Measurements from ENCODE around the gene SMG1.
"Not testable (repeated sequence)": the region's sequence is repeated elsewhere in the genome, so short reads cannot be mapped to it uniquely, and the experiment has no call there.

The SMG1 gene

GRCh38 chr16:18756639-18757038 is 169.6 kb downstream of the SMG1 start:
- not testable (repeated sequence) for DNase-seq
